HG02840 (cell line): Measurements from ENCODE around the gene CRYAA.

Experiments used
- ATAC-seq: cut with Tn5 transposase; IDR thresholded peaks from one replicate; pipeline ENCODE4 v1.9.1; 2021; ENCODE audit warnings: mild to moderate bottlenecking, moderate library complexity, moderate number of reproducible peaks; ENCODE audit not compliant: unreplicated experiment, low FRiP score

The CRYAA gene

GRCh38 chr21:43196826-43197225 lies 28.0 kb downstream of the CRYAA start:
- ATAC-seq, result no peak

- no peak for ATAC-seq
Observed at GRCh38 chr21:43198376-43198775, 29.6 kb downstream of the CRYAA start.

- no peak for ATAC-seq
Observed at GRCh38 chr21:43201491-43201890, 32.7 kb downstream of the CRYAA start.

- ATAC-seq, result no peak
Observed at GRCh38 chr21:43203591-43203990, 34.8 kb downstream of the CRYAA start.

- ATAC-seq, result no peak
Observed at GRCh38 chr21:43204638-43205037, 35.8 kb downstream of the CRYAA start.

GRCh38 chr21:43206231-43207042 lies 37.6 kb downstream of the CRYAA start:
- ATAC-seq, result no peak

- no peak for ATAC-seq
Observed at GRCh38 chr21:43207043-43207315, 38.2 kb downstream of the CRYAA start.

- ATAC-seq, result no peak
Observed at GRCh38 chr21:43207868-43208267, 39.1 kb downstream of the CRYAA start.

GRCh38 chr21:43208561-43209332 lies 39.9 kb downstream of the CRYAA start:
- no peak for ATAC-seq

GRCh38 chr21:43209575-43210453 lies 41.0 kb downstream of the CRYAA start:
- no peak for ATAC-seq

- ATAC-seq, result no peak
Observed at GRCh38 chr21:43210454-43211071, 41.8 kb downstream of the CRYAA start.

- no peak for ATAC-seq
Observed at GRCh38 chr21:43211072-43211759, 42.4 kb downstream of the CRYAA start.

GRCh38 chr21:43211760-43212115 lies 42.9 kb downstream of the CRYAA start:
- ATAC-seq, result no peak
